GM12801 (cell line): ENCODE results near the gene ERN2.

Experiments
- TF ChIP-seq, protein P1 (sequence below): IDR thresholded peaks from one replicate; pipeline ENCODE4 v1.5.1; 2011; ENCODE audit warnings: control low read depth; ENCODE audit not compliant: insufficient read length; ENCODE audit errors: extremely low read depth

ERN2 gene

DNA sequence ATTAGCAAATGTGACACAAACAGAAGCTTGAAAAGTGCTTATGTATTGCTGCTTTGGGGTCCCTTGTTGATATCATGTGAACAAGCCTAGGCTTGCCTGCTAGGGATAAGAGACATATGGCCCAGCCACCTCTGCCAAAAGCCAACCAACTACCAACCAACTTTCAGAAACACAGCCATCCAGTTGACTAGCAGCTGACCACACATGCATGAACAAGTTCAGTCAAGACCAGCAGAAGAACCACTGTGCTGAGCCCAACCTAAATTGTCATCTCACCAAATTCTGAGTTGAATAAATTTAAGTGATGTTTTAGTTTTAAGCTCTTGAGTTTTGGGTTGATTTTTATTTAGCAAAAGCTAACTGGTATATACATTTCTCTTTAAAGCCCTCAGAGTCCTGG lies 3.5 kb downstream of the ERN2 start:
- TF ChIP-seq, protein P1, sequence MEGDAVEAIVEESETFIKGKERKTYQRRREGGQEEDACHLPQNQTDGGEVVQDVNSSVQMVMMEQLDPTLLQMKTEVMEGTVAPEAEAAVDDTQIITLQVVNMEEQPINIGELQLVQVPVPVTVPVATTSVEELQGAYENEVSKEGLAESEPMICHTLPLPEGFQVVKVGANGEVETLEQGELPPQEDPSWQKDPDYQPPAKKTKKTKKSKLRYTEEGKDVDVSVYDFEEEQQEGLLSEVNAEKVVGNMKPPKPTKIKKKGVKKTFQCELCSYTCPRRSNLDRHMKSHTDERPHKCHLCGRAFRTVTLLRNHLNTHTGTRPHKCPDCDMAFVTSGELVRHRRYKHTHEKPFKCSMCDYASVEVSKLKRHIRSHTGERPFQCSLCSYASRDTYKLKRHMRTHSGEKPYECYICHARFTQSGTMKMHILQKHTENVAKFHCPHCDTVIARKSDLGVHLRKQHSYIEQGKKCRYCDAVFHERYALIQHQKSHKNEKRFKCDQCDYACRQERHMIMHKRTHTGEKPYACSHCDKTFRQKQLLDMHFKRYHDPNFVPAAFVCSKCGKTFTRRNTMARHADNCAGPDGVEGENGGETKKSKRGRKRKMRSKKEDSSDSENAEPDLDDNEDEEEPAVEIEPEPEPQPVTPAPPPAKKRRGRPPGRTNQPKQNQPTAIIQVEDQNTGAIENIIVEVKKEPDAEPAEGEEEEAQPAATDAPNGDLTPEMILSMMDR = no peak

DNA sequence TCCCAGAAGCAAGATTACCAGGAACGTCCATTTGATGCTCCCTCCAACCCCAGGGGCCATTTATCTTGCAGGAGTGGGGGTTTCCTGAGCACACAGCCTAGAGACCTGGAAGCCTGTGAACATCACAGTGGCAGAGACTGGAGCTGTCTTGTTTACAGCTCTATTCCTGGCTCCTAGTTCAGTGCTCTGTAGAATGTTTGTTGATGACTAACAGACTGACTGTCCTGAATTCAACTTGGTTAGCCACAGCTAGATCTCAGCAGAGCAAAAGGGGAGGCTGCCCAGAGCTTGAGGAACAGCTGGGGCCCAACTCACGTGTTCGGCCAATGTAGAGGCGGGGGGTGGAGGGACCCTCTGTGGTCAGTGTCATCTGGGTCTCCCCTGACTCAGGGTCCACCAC lies 6.6 kb downstream of the ERN2 start:
- TF ChIP-seq, protein P1 = no peak

DNA sequence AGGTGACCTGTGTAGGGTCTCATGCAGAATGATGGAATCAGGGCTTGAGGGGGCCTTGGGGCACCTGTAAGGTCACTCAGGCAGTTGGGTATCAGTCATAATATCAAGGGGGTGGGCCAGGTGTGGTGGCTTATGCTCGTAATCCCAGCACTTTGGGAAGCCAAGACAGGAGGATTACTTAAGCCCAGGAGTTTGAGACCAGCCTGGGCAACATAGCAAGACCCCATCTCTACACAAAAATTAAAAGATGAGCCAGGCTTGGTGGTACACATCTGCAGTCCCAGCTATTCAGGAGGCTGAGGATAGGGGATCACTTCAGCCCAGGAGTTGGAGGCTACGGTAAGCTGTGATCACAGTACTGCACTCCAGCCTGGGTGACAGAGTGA lies 7.5 kb downstream of the ERN2 start:
- TF ChIP-seq, protein P1 = no peak

DNA sequence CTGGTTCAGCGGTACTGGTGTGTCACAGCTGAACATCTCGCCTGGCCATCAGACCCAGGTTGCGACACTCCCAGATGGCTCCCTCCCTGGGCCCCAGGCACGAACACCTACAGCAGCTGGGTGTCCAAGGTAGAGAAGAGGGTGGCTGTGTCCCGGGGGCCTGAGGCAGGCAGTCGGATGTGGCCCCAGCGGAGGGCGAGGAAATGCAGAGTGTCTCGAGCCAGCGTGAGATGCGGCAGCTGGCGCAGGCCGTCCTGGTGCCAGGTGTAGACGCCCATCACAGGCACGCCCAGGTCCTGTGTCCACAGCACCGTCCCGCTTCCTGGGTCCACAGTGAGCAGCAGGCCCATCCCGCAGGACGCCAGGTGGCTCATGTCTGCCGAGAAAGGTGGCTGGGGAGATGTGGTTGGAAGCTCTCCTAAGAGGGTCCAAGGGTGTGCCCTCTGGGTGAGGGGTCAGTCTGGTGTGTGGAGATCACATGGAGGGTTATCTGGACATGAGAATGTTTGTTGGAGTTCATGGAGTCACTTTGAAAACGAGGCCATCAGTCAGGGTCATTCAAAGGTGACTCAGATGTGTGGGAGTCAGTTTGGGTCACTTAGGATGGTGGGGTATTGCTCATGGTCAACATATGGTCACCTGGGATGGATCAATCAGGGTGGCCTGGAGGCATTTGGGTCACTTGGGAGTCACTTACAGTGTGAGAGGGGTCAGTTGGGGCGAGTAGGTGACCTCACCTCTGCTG lies 8.1 kb downstream of the ERN2 start:
- TF ChIP-seq, protein P1 = no peak

DNA sequence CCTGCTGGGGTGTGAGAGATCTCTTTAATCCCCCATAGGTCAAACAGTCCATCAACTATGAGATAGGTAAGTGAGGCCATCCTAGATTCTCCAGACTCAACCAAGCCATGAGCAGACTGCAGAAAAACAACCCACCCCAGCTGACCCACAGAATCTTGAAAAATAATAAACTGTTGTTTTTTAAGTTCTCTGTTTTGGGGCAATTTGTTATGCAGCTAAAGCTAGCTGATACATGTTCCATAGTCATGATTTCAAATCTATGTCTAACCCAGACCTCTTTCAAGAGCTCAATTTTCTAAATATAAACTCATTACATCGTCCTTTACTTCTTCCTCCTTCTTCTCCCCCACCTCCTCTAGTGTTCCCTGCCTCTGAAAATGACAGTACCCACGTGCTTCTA lies 10.1 kb downstream of the ERN2 start:
- TF ChIP-seq, protein P1 = no peak

DNA sequence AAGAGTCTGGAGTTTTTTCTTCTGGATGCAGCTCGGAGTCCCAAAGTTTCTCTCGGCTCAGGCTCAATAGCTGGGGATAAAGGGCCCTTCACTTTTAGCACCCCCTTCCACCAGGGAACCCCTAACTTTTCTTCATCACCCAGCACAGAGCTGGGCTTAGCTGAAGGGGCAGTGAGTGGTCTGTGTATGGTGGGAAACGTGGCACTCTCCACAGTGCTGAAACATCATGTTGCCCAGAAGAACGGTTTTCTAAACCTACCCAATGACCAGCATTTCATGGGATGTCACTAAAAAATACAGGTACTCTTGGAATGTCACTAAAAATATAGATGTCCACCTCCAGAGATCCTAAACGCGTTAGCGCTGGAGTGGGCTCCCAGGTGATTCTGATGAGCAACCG lies 12.0 kb downstream of the ERN2 start:
- TF ChIP-seq, protein P1 = no peak

DNA sequence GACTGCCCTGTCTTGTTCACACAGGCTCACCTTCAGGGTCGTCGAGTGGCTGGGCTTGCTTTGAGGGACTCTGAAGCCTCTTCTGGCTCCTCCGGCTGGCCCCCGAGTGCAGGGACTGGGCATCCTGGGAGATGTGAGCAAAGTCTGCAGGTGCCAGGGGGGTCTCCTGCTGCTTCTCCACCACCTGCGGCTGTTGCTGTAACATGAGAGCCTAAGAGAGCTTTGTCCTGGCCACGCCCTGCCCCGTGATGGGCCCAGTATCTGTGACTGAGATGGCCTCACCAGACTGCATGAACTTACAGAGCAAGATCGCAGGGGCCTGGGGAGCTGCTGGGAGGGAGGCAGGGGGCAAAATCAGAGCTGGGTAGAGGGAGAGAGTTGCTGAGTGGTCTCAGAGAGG lies 12.5 kb downstream of the ERN2 start:
- TF ChIP-seq, protein P1 = no peak
